H1 (cell line): ENCODE measurements around the gene QSOX2. TPM values are rescaled to one million over a fixed set of nuclear protein-coding genes. Genes with fewer than 3 reads are reported as not detected.

Experiments
- CTCF ChIA-PET: fragments of 300-600 bp; sonication (Branson Sonifier 250); formaldehyde crosslinking; loops from one replicate; lab custom pipeline; 2021; ENCODE audit not compliant: partially characterized antibody; lab: Charles Lee
- POLR2A ChIA-PET: fragments of 300-600 bp; sonication (Branson Sonifier 250); formaldehyde crosslinking; loops from one replicate; lab custom pipeline; 2021; ENCODE audit warnings: inconsistent platforms; ENCODE audit not compliant: partially characterized antibody; lab: Charles Lee
- DNase-seq, 2 experiments: peaks; one replicate each; pipeline versions ENCODE4 v3.0.0 to v3.0.0-alpha.2; 2010 to 2022; ENCODE audit warnings: low spot score in 2 of 2, low read depth in 1 of 2, mixed read lengths in 1 of 2
- FAIRE-seq: peaks from 2 replicates; lab custom pipeline; 2011; peaks lifted over from hg19 to GRCh38; lab: Jason Lieb, UNC
- H2AFZ ChIP-seq: 2 replicates; pipeline ENCODE4 v1.8.1; 2012; ENCODE audit warnings: low read length, inconsistent platforms
- H2AK5ac ChIP-seq: 2 replicates; pipeline ENCODE4 v1.6.1; 2013; ENCODE audit warnings: low read depth, low read length
- H2BK120ac ChIP-seq: replicated peaks from 2 replicates; pipeline ENCODE3; 2013; ENCODE audit warnings: low read depth, low read length, inconsistent platforms
- H2BK12ac ChIP-seq: 2 replicates; pipeline ENCODE4 v1.6.1; 2013; ENCODE audit warnings: low read depth, low read length
- H2BK15ac ChIP-seq: 2 replicates; pipeline ENCODE4 v1.6.1; 2013; ENCODE audit warnings: low read length
- H2BK20ac ChIP-seq: 2 replicates; pipeline ENCODE4 v1.6.1; 2013; ENCODE audit warnings: low read length
- H2BK5ac ChIP-seq: 2 replicates; pipeline ENCODE4 v1.6.1; 2013; ENCODE audit warnings: low read depth, low read length
- H3K14ac ChIP-seq: 2 replicates; pipeline ENCODE4 v1.6.1; 2013; ENCODE audit warnings: inconsistent platforms; ENCODE audit not compliant: insufficient read length
- H3K18ac ChIP-seq: 2 replicates; pipeline ENCODE4 v1.6.1; 2013; ENCODE audit warnings: low read length; ENCODE audit errors: extremely low read depth
- H3K23ac ChIP-seq: 2 replicates; pipeline ENCODE4 v1.6.1; 2013; ENCODE audit warnings: inconsistent platforms; ENCODE audit not compliant: insufficient read length
- H3K23me2 ChIP-seq: 2 replicates; pipeline ENCODE4 v1.6.1; 2013; ENCODE audit warnings: low read depth, low read length
- H3K27ac ChIP-seq: 2 replicates; pipeline ENCODE4 v1.6.1; 2011; ENCODE audit warnings: low read depth, low read length, inconsistent platforms
- H3K27me3 ChIP-seq, 4 experiments: replicated peaks in 1 of 4; 1 replicate in 1 of 4; 2 replicates in 3 of 4; pipeline versions ENCODE4 v1.6.1 to v1.8.1; 2011 to 2013; ENCODE audit warnings: low read length in 3 of 4, mild to moderate bottlenecking in 3 of 4, inconsistent platforms in 2 of 4, mixed read lengths in 2 of 4, moderate library complexity in 1 of 4; ENCODE audit not compliant: control insufficient read depth in 3 of 4, insufficient read depth in 3 of 4; ENCODE audit errors: extremely low read depth in 1 of 4
- H3K36me3 ChIP-seq, 4 experiments: 2 replicates each; pipeline versions ENCODE4 v1.6.1 to v1.8.1; 2011 to 2013; ENCODE audit warnings: mild to moderate bottlenecking in 4 of 4, low read length in 3 of 4, moderate library complexity in 2 of 4, control low read depth in 1 of 4, inconsistent platforms in 1 of 4; ENCODE audit not compliant: insufficient read depth in 4 of 4, control insufficient read depth in 2 of 4
- H3K4ac ChIP-seq: replicated peaks from 2 replicates; pipeline ENCODE3; 2013; ENCODE audit warnings: low read length, low read depth, mixed read lengths, inconsistent platforms; ENCODE audit not compliant: insufficient read length
- H3K4me1 ChIP-seq, 4 experiments: replicated peaks in 1 of 4; 1 replicate in 1 of 4; 2 replicates in 3 of 4; pipeline versions ENCODE4 v1.6.1 to v1.8.1; 2011 to 2013; ENCODE audit warnings: low read length in 3 of 4, inconsistent platforms in 2 of 4, mixed read lengths in 1 of 4; ENCODE audit not compliant: insufficient read depth in 4 of 4, control insufficient read depth in 3 of 4
- H3K4me2 ChIP-seq, 2 experiments: 2 replicates each; pipeline versions ENCODE4 v1.6.1 to v1.8.1; 2011 to 2013; ENCODE audit warnings: low read depth in 2 of 2, low read length in 2 of 2, control low read depth in 1 of 2, inconsistent platforms in 1 of 2, mild to moderate bottlenecking in 1 of 2; ENCODE audit not compliant: insufficient read depth in 1 of 2
- H3K4me3 ChIP-seq, 4 experiments: fragments of 200-600, 300-600 bp in 1 of 4; sonication (generic), shearing (Covaris generic), sonication (Bioruptor Twin) in 1 of 4; 2 replicates each; pipeline versions ENCODE4 v1.5.1 to v1.8.1; 2011 to 2016; ENCODE audit warnings: low read length in 4 of 4, low read depth in 3 of 4, control low read depth in 2 of 4, inconsistent platforms in 2 of 4, mild to moderate bottlenecking in 2 of 4, mixed read lengths in 1 of 4, moderate library complexity in 1 of 4; ENCODE audit not compliant: insufficient read depth in 2 of 4; ENCODE audit errors: extremely low read depth in 1 of 4
- H3K56ac ChIP-seq: replicated peaks from 2 replicates; pipeline ENCODE3; 2013; ENCODE audit warnings: low read depth, mild to moderate bottlenecking, mixed read lengths, low read length, inconsistent platforms; ENCODE audit not compliant: insufficient read length
- H3K79me1 ChIP-seq: 2 replicates; pipeline ENCODE4 v1.6.1; 2013; ENCODE audit warnings: low read depth, low read length, control low read depth
- H3K79me2 ChIP-seq, 2 experiments: 2 replicates each; pipeline versions ENCODE4 v1.6.1 to v1.8.1; 2012 to 2013; ENCODE audit warnings: low read length in 2 of 2, mild to moderate bottlenecking in 2 of 2, inconsistent platforms in 1 of 2; ENCODE audit not compliant: insufficient read depth in 2 of 2, control insufficient read depth in 1 of 2
- H3K9ac ChIP-seq, 4 experiments: replicated peaks in 1 of 4; 1 replicate in 1 of 4; 2 replicates in 3 of 4; pipeline versions ENCODE4 v1.6.1 to v1.8.1; 2011 to 2013; ENCODE audit warnings: low read depth in 3 of 4, low read length in 3 of 4, control low read depth in 2 of 4, mild to moderate bottlenecking in 2 of 4, moderate library complexity in 2 of 4, inconsistent platforms in 1 of 4; ENCODE audit errors: extremely low read depth in 1 of 4
- H3K9me3 ChIP-seq, 2 experiments: 2 replicates each; pipeline versions ENCODE4 v1.6.1 to v1.8.1; 2012 to 2013; ENCODE audit warnings: mild to moderate bottlenecking in 2 of 2, moderate library complexity in 2 of 2, control low read depth in 1 of 2, inconsistent platforms in 1 of 2, low read depth in 1 of 2, low read length in 1 of 2, mixed read lengths in 1 of 2; ENCODE audit not compliant: insufficient read depth in 2 of 2
- H4K20me1 ChIP-seq, 2 experiments: replicated peaks in 1 of 2; 2 replicates each; pipeline versions ENCODE3 to v1.8.1; 2011 to 2013; ENCODE audit warnings: inconsistent platforms in 2 of 2, low read length in 2 of 2, mild to moderate bottlenecking in 1 of 2; ENCODE audit not compliant: insufficient read depth in 2 of 2, control insufficient read depth in 1 of 2
- H4K5ac ChIP-seq: 2 replicates; pipeline ENCODE4 v1.6.1; 2013; ENCODE audit warnings: low read length, low read depth, mixed read lengths, inconsistent platforms; ENCODE audit not compliant: insufficient read length
- H4K8ac ChIP-seq: 2 replicates; pipeline ENCODE4 v1.8.0; 2013; ENCODE audit warnings: mild to moderate bottlenecking, moderate library complexity, low read length, inconsistent platforms; ENCODE audit not compliant: insufficient read depth; ENCODE audit errors: extremely low read depth
- H4K91ac ChIP-seq: replicated peaks from 2 replicates; pipeline ENCODE3; 2013; ENCODE audit warnings: low read length, mixed read lengths, inconsistent platforms; ENCODE audit not compliant: insufficient read length
- ATF3 ChIP-seq: IDR thresholded peaks from 2 replicates; pipeline ENCODE4 v1.6.1; 2011; ENCODE audit warnings: low read depth, mild to moderate bottlenecking, low read length; ENCODE audit not compliant: insufficient read depth
- EZH2 ChIP-seq: fragments of 200-600 bp; sonication (generic); IDR thresholded peaks from 2 replicates; pipeline ENCODE4 v1.7.1; 2012; ENCODE audit warnings: low read depth, mild to moderate bottlenecking, moderate library complexity, low read length, inconsistent platforms; ENCODE audit not compliant: severe bottlenecking
- SUZ12 ChIP-seq: fragments of 200-600 bp; sonication (generic); IDR thresholded peaks from 2 replicates; pipeline ENCODE4 v1.6.1; 2012; ENCODE audit warnings: mild to moderate bottlenecking, inconsistent platforms, low read length, moderate library complexity, mixed read lengths
- WGBS, 2 experiments: shearing (Covaris generic) in 1 of 2; methylation state at CpG; one replicate each; pipeline versions ENCODE4 v1.1.6 to v1.1.7; 2013 to 2015; ENCODE audit warnings: low lambda C conversion rate in 2 of 2, mixed read lengths in 2 of 2, inconsistent platforms in 1 of 2, low coverage in 1 of 2, missing lambda C conversion rate in 1 of 2; ENCODE audit not compliant: insufficient replicate concordance in 2 of 2, insufficient coverage in 1 of 2, insufficient read length in 1 of 2; ENCODE audit errors: extremely low coverage in 1 of 2, missing lambda C conversion rate in 1 of 2; 5-methylcytosine and 5-hydroxymethylcytosine counted together
- polyA plus RNA-seq, 7 experiments: library from polyadenylated mRNA; depleted of rRNA in 3 of 7; stranded (reverse) in 5 of 7; unstranded in 2 of 7; fragments of >200 nt in 5 of 7; fragments of 200-250 nt in 2 of 7; gene quantifications; 1 replicate in 5 of 7; 2 replicates in 1 of 7; 4 replicates in 1 of 7; pipeline versions ENCODE4 v1.2.1 to v1.2.3, GENCODE V29; 2011 to 2013; ENCODE audit warnings: missing spikeins in 2 of 7, mixed read lengths in 2 of 7
- total RNA-seq: library from RNA; stranded (reverse); fragmentation: NEBNext Ultra II Directional; extraction: Animal tissue kit (Norgen Biotek cat#: 25700); gene quantifications from 2 replicates; pipeline ENCODE4 v1.2.1, GENCODE V29; 2021

QSOX2 gene
- total and polyA plus RNA-seq, 2 of the 8 experiments (the other 6 are each of a cell fraction or from before 2014, with no cell fraction given): 18.0 to 28.6 TPM

- no peak for TF ChIP-seq ATF3
- TF ChIP-seq SUZ12: peak; percentile 67
- TF ChIP-seq EZH2: peak; percentile 40
- H4K91ac ChIP-seq: no peak overlapping the region
- H2AK5ac ChIP-seq: no peak overlapping the region
- H3K23me2 ChIP-seq: peaks cover 8% of the 10 kb centered on the region; the same call in 1 of the 2 replicates
- ChIA-PET POLR2A (interaction anchor here (0.8 to 4.0 kb wide), 5 partner anchors 11 to 45 kb away, joined by 3 to 17 read pairs (median 5); no protein-coding TSS in a partner anchor), CTCF (interaction anchor here (0.7 to 5.0 kb wide), 14 partner anchors 13 to 236 kb away, joined by 3 to 26 read pairs (median 6); no protein-coding TSS in a partner anchor)
- no peak overlapping the region for H4K5ac ChIP-seq
- no peak overlapping the region for H3K14ac ChIP-seq
- no peak overlapping the region for H2BK12ac ChIP-seq
- H4K8ac ChIP-seq: peak overlapping the region; percentile 51
- peaks cover 62 to 76% (median 74%) of the 10 kb centered on the region in 4 experiments for H3K27me3 ChIP-seq
- peak overlapping the region; percentile 57 to 59 for H3K4me2 ChIP-seq
- peaks cover 25 to 56% of the 10 kb centered on the region in 2 experiments for H4K20me1 ChIP-seq
- no peak overlapping the region for H3K56ac ChIP-seq
- peaks cover 4 to 18% (median 8%) of the 10 kb centered on the region in 4 experiments; a peak in 6 of 7 replicates for H3K4me1 ChIP-seq
- H2BK20ac ChIP-seq: no peak overlapping the region
- no peak overlapping the region for H2BK15ac ChIP-seq
- no peak overlapping the region for H2BK120ac ChIP-seq
- no peaks in the 10 kb centered on the region; a peak in 1 of 4 replicates for H3K9me3 ChIP-seq
- no peak overlapping the region for H2AFZ ChIP-seq
- no peak overlapping the region for H3K9ac ChIP-seq
- FAIRE-seq (no peak), DNase-seq (no peak)
- no peaks in the 10 kb centered on the region for H3K79me2 ChIP-seq
- no peak overlapping the region for H3K23ac ChIP-seq
- H2BK5ac ChIP-seq: no peak overlapping the region
- no peak overlapping the region for H3K18ac ChIP-seq
- H3K4me3 ChIP-seq: peak overlapping the region in 1 of 4 experiments; percentile 49; a peak in 5 of 8 replicates
- no peak overlapping the region for H3K4ac ChIP-seq
- no peak overlapping the region for H3K27ac ChIP-seq
- H3K79me1 ChIP-seq: peaks cover 4% of the 10 kb centered on the region; the same call in 1 of the 2 replicates
- 36% methylated on average over 31 of the region's 33 CpGs; no CpG with 5 or more reads in 1 of the 2 experiments for WGBS, 2 experiments
- H3K36me3 ChIP-seq: peaks cover 0 to 18% (median 1%) of the 10 kb centered on the region in 4 experiments; a peak in 1 of 8 replicates
Observed at GRCh38 chr9:136203408-136204144, 42.0 kb downstream of the QSOX2 start.
